Measurements from ENCODE around the gene GALM. TPM values are rescaled to one million over a fixed set of nuclear protein-coding genes. Genes with fewer than 3 reads are reported as not detected.
"Not testable (repeated sequence)": the region's sequence is repeated elsewhere in the genome, so short reads cannot be mapped to it uniquely, and the experiment has no call there.

GALM gene
- total RNA-seq, 2 experiments from 2014 or later, result 42.0 to 42.2 TPM

- Mint-ChIP-seq H3K27ac (peak overlapping the region; percentile 79), H3K27me3 (peaks cover 3% of the 10 kb centered on the region), H3K4me1 (peaks cover 68% of the 10 kb centered on the region), H3K4me3 (peak overlapping the region; percentile 99), H3K9me3 (no peaks in the 10 kb centered on the region), H3K36me3 (peaks cover 80% of the 10 kb centered on the region)
- no peak for DNase-seq
These were observed 79.4 kb downstream of the GALM start for GRCh38 chr2:38745267-38745666.

- Mint-ChIP-seq H3K27me3 (peaks cover 11% of the 10 kb centered on the region), H3K36me3 (peaks cover 81% of the 10 kb centered on the region), H3K4me1 (peaks cover 68% of the 10 kb centered on the region), H3K4me3 (peak overlapping the region; percentile 99), H3K9me3 (peaks cover 3% of the 10 kb centered on the region), H3K27ac (peak overlapping the region; percentile 87)
- DNase-seq, result no peak
These were observed 81.1 kb downstream of the GALM start for GRCh38 chr2:38747007-38747424.

GRCh38 chr2:38747819-38748218, 81.9 kb downstream of the GALM start:
- peaks cover 3% of the 10 kb centered on the region for H3K9me3 Mint-ChIP-seq
- peaks cover 76% of the 10 kb centered on the region for H3K36me3 Mint-ChIP-seq
- H3K4me3 Mint-ChIP-seq, result peak overlapping the region; percentile 99
- H3K27ac Mint-ChIP-seq, result peak overlapping the region; percentile 87
- H3K4me1 Mint-ChIP-seq, result peaks cover 70% of the 10 kb centered on the region
- no peak for DNase-seq
- peaks cover 11% of the 10 kb centered on the region for H3K27me3 Mint-ChIP-seq

- Mint-ChIP-seq H3K9me3 (peaks cover 3% of the 10 kb centered on the region), H3K4me3 (peak overlapping the region; percentile 99), H3K36me3 (peaks cover 74% of the 10 kb centered on the region), H3K27me3 (peaks cover 11% of the 10 kb centered on the region), H3K4me1 (peaks cover 68% of the 10 kb centered on the region), H3K27ac (peak overlapping the region; percentile 87)
- no peak for DNase-seq
These were observed 82.5 kb downstream of the GALM start for GRCh38 chr2:38748391-38748790.

- Mint-ChIP-seq H3K27me3 (peaks cover 11% of the 10 kb centered on the region), H3K4me1 (peaks cover 65% of the 10 kb centered on the region), H3K36me3 (peaks cover 67% of the 10 kb centered on the region), H3K4me3 (peak overlapping the region; percentile 99), H3K9me3 (peaks cover 3% of the 10 kb centered on the region), H3K27ac (peak overlapping the region; percentile 100)
- no peak for DNase-seq
These were observed 83.3 kb downstream of the GALM start for GRCh38 chr2:38748943-38749804.

GRCh38 chr2:38750011-38750890, 84.3 kb downstream of the GALM start:
- H3K9me3 Mint-ChIP-seq, result peaks cover 3% of the 10 kb centered on the region
- peak overlapping the region; percentile 100 for H3K27ac Mint-ChIP-seq
- H3K36me3 Mint-ChIP-seq, result peaks cover 59% of the 10 kb centered on the region
- H3K4me1 Mint-ChIP-seq, result peaks cover 54% of the 10 kb centered on the region
- peak overlapping the region; percentile 99 for H3K4me3 Mint-ChIP-seq
- peaks cover 11% of the 10 kb centered on the region for H3K27me3 Mint-ChIP-seq
- DNase-seq, result peak; percentile 53

GRCh38 chr2:38750891-38751595, 85.1 kb downstream of the GALM start, which contains the start of gene SRSF7:
SRSF7 (minus strand) TSS chr2:38751361; CDS start chr2:38751256, 105 bp downstream.
- Mint-ChIP-seq H3K36me3 (peaks cover 51% of the 10 kb centered on the region), H3K9me3 (peaks cover 3% of the 10 kb centered on the region), H3K27me3 (peaks cover 11% of the 10 kb centered on the region), H3K27ac (peak within 1 kb of the TSS; percentile 100), H3K4me3 (peak within 1 kb of the TSS; percentile 99), H3K4me1 (peaks cover 46% of the 10 kb centered on the region)
- peak; percentile 95 for DNase-seq

GRCh38 chr2:38751596-38752410, 85.9 kb downstream of the GALM start:
- Mint-ChIP-seq H3K4me3 (peak overlapping the region; percentile 99), H3K27me3 (peaks cover 11% of the 10 kb centered on the region), H3K27ac (peak overlapping the region; percentile 100), H3K36me3 (peaks cover 43% of the 10 kb centered on the region), H3K4me1 (peaks cover 39% of the 10 kb centered on the region), H3K9me3 (peaks cover 3% of the 10 kb centered on the region)
- no peak for DNase-seq

GRCh38 chr2:38754049-38754448, 88.1 kb downstream of the GALM start:
- Mint-ChIP-seq H3K4me1 (peaks cover 19% of the 10 kb centered on the region), H3K27me3 (peaks cover 11% of the 10 kb centered on the region), H3K36me3 (peaks cover 21% of the 10 kb centered on the region), H3K4me3 (peak overlapping the region; percentile 67), H3K27ac (peak overlapping the region; percentile 78), H3K9me3 (peaks cover 3% of the 10 kb centered on the region)
- no peak for DNase-seq

GRCh38 chr2:38754506-38754905, 88.6 kb downstream of the GALM start:
- H3K27me3 Mint-ChIP-seq, result peaks cover 11% of the 10 kb centered on the region
- DNase-seq, result no peak
- H3K36me3 Mint-ChIP-seq, result peaks cover 17% of the 10 kb centered on the region
- H3K27ac Mint-ChIP-seq, result peak overlapping the region; percentile 70
- peaks cover 19% of the 10 kb centered on the region for H3K4me1 Mint-ChIP-seq
- H3K9me3 Mint-ChIP-seq, result peaks cover 3% of the 10 kb centered on the region
- H3K4me3 Mint-ChIP-seq, result peak overlapping the region; percentile 68

GRCh38 chr2:38755891-38756290, 90.0 kb downstream of the GALM start:
- H3K9me3 Mint-ChIP-seq, H3K27ac Mint-ChIP-seq, H3K4me3 Mint-ChIP-seq, DNase-seq, H3K27me3 Mint-ChIP-seq, H3K36me3 Mint-ChIP-seq: not testable (repeated sequence)
- H3K4me1 Mint-ChIP-seq, result peaks cover 16% of the 10 kb centered on the region

GRCh38 chr2:38763228-38763627, 97.3 kb downstream of the GALM start:
- H3K4me1 Mint-ChIP-seq, result no peaks in the 10 kb centered on the region
- H3K27ac Mint-ChIP-seq, result no peak overlapping the region
- no peaks in the 10 kb centered on the region for H3K36me3 Mint-ChIP-seq
- no peaks in the 10 kb centered on the region for H3K9me3 Mint-ChIP-seq
- DNase-seq, result no peak
- no peaks in the 10 kb centered on the region for H3K27me3 Mint-ChIP-seq
- no peak overlapping the region for H3K4me3 Mint-ChIP-seq

- Mint-ChIP-seq H3K36me3 (no peaks in the 10 kb centered on the region), H3K4me3 (no peak overlapping the region), H3K27ac (no peak overlapping the region), H3K4me1 (no peaks in the 10 kb centered on the region), H3K27me3 (no peaks in the 10 kb centered on the region), H3K9me3 (no peaks in the 10 kb centered on the region)
- DNase-seq, result no peak
These were observed 97.8 kb downstream of the GALM start for GRCh38 chr2:38763728-38764127.

GRCh38 chr2:38765149-38765548, 99.2 kb downstream of the GALM start:
- H3K4me1 Mint-ChIP-seq, result no peaks in the 10 kb centered on the region
- H3K27ac Mint-ChIP-seq, result no peak overlapping the region
- no peak overlapping the region for H3K4me3 Mint-ChIP-seq
- no peaks in the 10 kb centered on the region for H3K36me3 Mint-ChIP-seq
- H3K27me3 Mint-ChIP-seq, result no peaks in the 10 kb centered on the region
- DNase-seq, result no peak
- no peaks in the 10 kb centered on the region for H3K9me3 Mint-ChIP-seq
